Measurements from ENCODE around the gene AP1G1.
"Not testable (repeated sequence)": the region's sequence is repeated elsewhere in the genome, so short reads cannot be mapped to it uniquely, and the experiment has no call there.

AP1G1 gene

DNA sequence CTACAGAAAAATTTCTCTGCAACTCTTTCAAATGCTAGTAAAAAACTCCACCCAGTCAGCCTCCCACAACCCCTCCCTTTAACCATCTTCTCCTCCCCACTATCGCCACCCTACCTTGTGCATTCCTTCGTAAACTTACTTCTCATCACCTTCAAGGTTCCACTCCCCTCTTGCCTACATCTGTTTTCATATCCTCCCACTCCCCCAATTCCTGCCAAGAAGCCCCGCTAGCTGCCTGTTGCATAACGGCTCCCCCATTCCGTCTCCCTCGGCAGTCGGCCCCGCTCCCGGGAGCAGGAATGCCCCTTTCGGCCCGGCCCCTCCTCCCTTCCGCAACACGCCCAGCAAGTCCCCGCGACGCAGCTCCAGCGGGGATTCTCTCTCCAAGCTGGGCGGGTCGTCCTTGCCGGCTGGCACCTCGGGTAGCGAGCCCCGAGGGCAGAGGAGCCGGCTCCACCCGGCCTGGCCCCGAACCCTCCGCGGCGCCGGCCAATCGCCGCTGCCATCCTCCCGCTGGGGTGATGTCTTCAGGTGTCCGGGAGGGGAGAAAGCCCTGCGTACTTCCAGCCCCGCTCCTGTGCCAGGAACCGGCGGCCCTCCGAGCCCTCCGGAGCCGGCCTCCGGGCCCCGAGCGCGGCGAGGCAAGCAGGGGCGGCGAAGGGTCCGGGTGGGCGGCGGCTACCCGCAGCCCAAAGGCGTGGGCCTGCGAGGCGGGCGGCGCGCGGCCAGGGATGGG lies 85.7 kb downstream of the AP1G1 start:
- DNase-seq, result peak in 41 of 42 donors; percentile 37 to 85 (median 69)
- intact Hi-C loops (cut with DNase I), result no loop called here

DNA sequence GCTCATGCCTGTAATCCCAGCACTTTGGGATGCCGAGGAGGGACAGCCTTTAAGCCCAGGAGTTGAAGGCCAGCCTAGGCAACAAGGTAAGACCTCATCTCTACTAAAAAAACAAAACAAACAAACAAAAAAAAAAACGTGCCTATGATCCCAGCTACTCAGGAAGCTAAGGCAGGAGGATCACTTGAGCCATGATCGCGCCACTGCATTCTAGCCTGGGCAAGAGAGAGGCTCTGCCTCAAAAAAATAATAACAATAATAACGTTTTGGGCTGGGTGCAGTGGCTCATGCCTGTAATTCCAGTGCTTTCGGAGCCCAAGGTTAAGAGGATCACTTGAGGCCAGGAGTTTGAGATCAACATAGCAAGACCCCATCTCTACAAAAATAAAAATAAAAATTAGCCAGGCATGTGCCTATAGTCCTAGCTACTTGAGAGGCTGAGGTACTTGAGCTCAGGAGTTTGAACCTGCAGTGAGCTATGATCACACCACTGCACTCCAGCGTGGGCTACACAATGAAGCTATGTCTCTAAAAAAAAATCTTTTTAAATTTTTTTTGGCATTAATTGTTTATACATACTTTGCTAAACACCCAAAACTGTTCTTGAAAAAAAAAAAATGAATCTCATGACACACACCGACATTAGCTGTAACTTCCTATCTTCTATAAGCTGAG lies 87.4 kb downstream of the AP1G1 start:
- DNase-seq, result no peak

DNA sequence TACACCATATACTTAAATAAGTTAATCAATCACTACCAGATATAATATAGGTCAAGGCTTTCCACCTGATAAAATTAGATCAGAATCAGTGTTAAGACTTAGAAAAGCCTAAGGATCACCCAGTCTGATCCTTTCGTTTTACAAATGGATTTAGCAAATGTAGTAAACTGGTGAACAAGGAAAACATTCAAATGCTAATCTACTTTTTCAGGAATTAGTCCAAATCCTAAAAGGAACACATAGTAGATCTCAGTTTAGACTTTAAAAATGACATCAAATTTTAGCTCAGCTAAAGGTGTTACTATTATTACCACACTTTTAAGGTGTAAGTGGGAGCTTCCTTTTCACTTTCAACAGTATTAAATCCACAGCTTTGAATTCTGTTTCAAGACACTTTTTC lies 96.1 kb downstream of the AP1G1 start:
- no peak for DNase-seq
- intact Hi-C loops (cut with DNase I), result no loop called here

More for the DNA sequence above, 87.4 kb downstream of the AP1G1 start:
- intact Hi-C loops (cut with DNase I), result no loop called here

DNA sequence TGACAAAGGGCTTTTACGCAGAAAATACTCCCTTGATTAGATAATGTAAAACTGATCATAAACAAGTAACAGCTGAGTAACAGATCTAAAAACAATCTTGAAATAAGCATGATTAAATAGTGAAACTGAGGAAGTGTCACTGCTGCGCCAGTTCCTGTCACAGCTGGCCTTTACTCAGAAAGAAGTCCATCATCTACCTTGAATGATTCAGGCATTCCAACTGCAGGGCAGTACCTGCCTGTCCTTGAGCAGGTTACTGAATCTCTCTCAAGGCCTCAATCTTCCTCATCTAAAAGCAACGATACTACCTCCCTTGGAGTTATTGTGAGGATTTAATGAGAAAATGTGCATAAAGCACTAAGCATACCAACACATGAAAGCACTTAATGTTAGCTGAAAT lies 96.8 kb downstream of the AP1G1 start:
- no peak for DNase-seq
- intact Hi-C loops (cut with DNase I), result no loop called here

DNA sequence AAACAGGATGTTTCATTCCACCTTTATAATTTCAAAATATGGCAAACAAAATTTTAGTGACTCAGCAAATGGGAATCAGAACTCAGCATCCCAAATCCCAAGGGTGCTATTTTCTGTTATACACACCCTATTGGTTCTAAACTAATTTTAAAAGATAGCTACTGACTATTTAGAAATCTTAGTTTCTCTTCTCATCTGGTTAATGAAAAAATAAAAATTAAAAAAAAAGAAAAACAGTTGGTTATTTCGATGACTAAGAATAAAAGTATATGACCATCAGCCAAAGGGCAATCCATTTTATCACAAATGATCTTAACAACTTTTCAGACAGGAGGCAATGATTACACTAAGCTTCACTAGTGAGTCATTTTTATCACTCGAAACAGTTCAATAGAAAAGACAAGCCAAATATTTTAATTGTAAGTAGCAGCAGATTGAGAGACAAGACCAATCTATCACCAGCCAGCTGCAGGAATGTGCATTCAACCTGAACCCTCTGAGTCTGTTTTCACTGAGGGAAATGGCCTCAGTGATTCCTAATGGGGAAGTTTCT lies 99.3 kb downstream of the AP1G1 start:
- intact Hi-C loops (cut with DNase I), result no loop called here
- DNase-seq, result no peak

DNA sequence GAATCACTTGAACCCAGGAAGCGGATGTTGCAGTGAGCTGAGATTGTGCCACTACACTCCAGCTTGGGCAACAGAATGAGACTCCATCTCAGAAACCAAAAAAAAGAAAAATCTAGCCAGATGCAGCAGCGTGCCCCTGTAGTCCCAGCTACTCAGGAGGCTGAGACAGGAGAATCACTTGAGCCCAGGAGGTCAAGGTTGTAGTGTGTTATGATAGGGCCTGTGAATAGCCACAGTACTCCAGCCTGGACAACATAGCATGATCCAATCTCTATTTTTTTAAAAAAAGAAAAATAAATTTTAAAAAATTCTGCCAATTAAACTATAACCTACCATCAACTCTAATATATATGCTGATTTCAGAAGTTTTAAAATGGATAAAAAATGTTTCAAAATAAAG lies 99.9 kb downstream of the AP1G1 start:
- intact Hi-C loops (cut with DNase I), result no loop called here

DNA sequence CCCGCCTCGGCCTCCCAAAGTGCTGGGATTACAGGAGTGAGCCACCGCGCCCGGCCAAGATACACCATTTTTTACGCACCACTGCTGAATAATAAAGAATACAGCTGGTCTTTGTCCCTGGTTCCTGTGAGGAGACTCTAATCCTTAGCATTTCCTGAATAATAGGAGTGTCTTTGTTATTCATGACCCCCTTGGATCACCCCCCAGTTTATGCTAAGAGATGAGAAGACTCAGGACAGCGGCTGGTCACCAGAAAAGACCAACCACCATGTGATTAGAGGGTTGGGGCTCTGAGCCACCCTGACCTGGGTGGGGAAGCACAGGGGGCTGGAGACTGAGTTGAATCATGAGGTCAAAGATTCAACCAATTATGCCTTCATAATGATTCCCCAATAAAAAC lies 101.4 kb downstream of the AP1G1 start:
- intact Hi-C loops (cut with DNase I), result no loop called here
- no peak for DNase-seq

More for the DNA sequence above, 99.9 kb downstream of the AP1G1 start:
- no peak for DNase-seq

DNA sequence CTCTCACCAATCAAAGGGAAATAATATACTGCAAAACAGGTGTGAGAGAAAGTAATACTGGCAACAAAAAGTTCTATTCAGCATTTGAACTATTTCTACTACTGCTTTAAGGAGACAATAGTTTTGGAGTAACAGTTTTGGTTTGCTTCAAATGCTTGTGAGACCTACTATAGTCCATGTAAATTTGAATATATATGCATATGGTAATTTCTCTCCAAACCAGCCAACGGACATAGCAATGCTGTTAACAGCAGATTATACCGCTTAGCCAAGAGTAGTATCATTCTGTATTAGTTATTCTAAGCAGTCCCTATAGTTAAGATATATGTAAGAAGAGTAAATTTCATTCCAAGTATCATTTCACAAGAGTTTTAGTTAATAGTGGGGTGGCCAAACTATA lies 102.6 kb downstream of the AP1G1 start:
- DNase-seq, result no peak
- intact Hi-C loops (cut with DNase I), result no loop called here

DNA sequence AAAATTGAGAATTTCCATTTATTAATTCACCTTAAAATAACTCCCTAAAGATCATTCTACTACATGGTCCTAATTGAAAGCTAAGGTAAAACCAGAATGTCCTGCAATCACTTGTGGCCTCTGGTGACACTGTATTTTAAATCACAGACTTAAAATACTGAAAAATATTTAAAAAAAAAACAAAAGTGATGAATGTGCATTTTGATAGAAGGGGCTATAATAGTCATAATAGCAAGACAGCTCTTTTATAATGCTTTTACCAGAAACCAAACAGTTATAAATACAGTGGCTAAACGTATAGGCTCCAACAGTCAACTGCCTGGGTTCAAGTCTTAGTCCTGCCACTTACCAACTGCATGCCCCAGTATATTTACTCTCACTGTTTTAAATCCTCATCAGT lies 105.3 kb downstream of the AP1G1 start:
- intact Hi-C loops (cut with DNase I), result no loop called here
- DNase-seq, result no peak

DNA sequence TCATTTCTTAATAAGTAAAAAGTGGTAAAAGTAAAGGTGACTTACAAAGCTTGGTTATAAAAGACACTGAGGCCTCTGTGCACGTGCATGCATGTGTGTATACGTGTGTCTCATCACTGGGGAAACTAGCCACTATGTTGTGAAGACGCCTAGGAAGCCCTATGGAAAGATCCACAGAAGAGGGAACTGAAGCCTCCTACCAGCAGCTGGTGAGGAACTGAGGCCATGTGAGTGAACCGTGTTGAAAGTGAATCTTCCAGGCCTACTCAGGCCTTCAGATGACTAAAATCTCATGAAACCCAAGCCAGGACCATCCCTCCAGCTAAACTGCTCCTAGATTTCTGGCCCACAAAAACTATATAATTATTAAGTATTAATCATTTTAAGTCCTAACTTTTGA lies 107.8 kb downstream of the AP1G1 start:
- intact Hi-C loops (cut with DNase I), result no loop called here
- no peak for DNase-seq

DNA sequence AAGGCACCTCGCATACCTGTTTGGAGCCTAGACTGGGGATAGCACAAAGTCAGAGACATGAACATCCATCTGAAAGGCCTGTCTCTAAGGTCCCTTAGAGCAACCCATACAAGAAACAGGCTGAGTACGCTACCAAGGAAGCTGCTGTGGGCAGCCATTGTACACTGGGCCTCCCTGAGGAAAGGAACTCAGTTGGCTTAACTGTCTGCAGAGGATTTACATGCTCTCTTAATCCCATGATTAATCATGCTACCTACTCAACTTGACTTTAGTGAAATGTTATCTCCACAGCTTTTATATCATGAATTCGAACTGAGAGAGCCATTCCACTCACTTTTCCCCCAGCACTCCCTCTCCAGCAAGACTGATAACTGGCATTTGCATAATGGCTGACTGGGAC lies 110.1 kb downstream of the AP1G1 start:
- intact Hi-C loops (cut with DNase I), result no loop called here
- no peak for DNase-seq

DNA sequence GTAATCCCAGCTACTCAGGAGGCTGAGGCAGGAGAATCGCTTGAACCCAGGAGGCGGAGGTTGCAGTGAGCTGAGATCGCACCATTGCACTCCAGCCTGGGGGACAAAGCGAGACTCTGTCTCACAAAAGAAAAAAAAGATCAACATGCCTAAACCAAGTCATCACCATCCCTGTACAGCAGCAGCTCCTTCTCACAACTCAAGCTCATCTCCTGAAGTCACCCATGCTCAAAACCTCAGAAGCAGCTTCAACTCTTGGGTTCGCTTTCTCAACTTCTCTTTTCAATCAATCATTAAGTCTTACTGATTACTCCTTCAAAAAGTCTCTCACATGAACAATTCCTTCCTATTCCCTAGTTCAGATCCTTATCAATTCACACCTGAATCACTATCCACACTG lies 115.5 kb downstream of the AP1G1 start:
- no peak for DNase-seq
- intact Hi-C loops (cut with DNase I), result no loop called here

DNA sequence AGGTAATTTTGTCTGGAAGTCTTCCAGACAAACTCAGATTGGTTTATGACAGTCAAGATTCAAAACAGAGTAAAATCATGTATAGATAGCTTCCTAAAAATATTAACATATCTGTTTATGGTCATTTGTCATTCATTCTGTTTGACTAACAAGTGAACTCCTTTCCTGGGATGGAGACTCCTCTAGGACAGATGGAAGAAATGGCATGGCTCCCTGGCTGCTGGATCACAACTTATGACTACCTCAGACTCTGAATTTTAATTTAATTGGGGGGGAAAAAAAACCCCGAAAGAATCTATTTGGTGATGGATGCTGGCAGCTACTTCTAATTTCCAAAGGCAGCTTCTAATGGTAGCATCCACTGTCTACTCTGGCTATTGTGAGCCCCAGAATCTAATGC lies 118.7 kb downstream of the AP1G1 start:
- DNase-seq, result no peak
- intact Hi-C loops (cut with DNase I), result no loop called here

DNA sequence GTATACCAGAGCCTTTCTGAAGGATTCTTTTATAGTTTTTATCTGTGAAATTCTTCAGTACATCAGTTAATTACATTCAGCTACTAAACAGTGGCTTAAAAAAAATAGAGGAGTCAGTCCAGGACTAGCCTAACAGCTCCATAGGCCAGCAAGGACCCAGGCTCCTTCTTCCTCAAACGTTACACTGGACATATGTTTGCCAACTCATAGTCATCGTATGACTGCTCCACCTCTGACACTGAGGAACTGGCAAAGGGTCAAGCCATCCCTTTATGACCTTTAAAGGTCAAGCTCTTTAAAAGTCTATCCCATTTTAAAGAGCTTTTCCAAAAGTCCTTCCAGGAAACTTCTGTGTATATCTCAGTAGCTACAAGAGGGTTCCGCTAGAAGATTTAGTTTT lies 120.8 kb downstream of the AP1G1 start:
- intact Hi-C loops (cut with DNase I), result no loop called here
- DNase-seq, result no peak

DNA sequence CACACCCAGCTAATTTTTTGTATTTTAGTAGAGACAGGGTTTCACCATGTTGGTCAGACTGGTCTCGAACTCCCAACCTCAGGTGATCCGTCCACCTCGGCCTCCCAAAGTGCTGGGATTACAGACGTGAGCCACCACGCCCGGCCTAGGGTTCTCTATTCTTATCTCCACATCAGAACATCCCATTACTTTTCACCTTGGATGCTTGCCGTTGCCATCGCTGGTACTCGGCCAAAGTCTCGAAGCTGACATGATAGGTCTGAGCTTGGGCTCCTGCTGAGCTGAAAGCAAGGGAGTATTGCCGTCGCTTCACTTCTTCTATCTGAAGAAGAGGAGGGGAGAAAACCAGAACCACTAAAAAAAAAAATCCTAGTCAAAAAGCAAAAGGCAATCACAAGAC lies 124.4 kb downstream of the AP1G1 start:
- intact Hi-C loops (cut with DNase I), result not testable (repeated sequence)

DNA sequence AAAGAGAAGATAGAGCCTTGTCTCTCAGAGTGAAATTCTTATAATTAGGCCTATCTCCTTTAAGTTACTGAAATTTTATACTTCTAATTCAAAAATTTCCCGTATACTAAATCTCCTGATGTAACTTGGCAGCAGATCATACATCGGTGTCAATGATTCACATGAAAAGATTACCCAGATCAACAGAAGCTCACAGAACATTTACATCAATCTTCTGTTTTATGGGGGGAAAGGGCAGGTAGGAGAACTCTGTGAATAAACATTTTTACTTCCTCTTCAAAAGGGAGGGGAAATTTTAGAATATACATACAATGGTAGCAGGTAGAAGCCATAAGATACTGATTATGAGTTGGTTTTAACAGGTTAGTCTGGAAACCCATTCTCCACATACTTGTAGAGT lies 127.3 kb downstream of the AP1G1 start:
- intact Hi-C loops (cut with DNase I), result no loop called here
- no peak for DNase-seq

More for the DNA sequence above, 124.4 kb downstream of the AP1G1 start:
- DNase-seq, result not testable (repeated sequence)

Measured in head of caudate nucleus (tissue), 42 donors.